GM21576 (cell line): ENCODE data around the gene UBA6.
"Not testable (repeated sequence)": the region's sequence is repeated elsewhere in the genome, so short reads cannot be mapped to it uniquely, and the experiment has no call there.

Experiments
- ATAC-seq: cut with Tn5 transposase; IDR thresholded peaks from one replicate; pipeline ENCODE4 v1.9.1; 2021; ENCODE audit warnings: mild to moderate bottlenecking, moderate library complexity; ENCODE audit not compliant: unreplicated experiment

Gene UBA6

DNA sequence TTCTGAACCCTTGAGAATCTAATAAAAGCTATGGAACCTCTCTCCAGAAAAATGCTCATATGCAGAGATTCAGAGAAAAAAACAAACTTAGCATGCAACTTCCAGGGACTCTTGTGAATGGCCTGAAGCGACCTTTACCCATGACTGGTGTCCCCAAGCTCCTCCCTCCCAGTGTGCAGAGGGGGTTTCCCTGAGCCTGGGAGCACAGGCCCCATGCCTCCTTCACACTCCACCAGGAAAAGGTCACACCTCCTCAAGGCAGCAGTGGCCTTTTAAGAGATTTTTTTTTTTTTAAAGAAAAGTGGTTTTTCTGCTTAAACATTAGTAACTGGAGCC, 13.3 kb upstream of the UBA6 start:
- ATAC-seq, result peak; percentile 74

DNA sequence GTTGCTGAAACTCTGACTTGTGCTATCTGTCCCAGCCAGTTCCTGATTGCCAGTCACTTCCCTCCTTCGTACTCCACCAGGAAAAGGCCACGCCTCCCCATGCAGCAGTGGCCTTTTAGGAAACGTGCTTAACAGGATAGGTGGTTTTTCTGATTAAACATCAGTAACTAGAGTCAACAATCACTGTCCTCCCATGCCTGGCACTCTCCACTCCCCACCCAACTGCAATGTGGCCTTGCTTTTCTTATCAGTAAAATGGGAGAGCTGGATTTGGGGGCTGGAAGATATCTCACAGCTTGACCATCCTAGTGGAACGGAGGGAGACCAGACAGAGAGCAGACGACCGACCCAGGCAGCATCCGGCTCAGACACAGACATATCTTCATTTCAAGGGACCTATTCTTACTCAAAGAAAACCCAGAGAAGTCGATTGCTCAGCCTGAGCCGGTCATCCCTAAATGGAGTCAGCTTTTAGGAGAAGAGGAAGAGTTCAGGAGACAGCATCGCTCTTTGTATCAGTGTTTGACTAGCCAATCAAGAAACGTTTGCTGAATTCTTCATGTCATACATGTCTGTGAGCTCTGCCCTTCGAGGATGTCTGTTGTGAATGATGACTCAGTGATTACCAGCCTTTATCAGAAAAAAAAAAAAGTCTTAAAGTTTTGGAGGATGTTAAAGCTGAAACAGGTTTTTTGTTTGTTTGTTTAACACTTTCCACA, 12.7 kb upstream of the UBA6 start:
- no peak for ATAC-seq

DNA sequence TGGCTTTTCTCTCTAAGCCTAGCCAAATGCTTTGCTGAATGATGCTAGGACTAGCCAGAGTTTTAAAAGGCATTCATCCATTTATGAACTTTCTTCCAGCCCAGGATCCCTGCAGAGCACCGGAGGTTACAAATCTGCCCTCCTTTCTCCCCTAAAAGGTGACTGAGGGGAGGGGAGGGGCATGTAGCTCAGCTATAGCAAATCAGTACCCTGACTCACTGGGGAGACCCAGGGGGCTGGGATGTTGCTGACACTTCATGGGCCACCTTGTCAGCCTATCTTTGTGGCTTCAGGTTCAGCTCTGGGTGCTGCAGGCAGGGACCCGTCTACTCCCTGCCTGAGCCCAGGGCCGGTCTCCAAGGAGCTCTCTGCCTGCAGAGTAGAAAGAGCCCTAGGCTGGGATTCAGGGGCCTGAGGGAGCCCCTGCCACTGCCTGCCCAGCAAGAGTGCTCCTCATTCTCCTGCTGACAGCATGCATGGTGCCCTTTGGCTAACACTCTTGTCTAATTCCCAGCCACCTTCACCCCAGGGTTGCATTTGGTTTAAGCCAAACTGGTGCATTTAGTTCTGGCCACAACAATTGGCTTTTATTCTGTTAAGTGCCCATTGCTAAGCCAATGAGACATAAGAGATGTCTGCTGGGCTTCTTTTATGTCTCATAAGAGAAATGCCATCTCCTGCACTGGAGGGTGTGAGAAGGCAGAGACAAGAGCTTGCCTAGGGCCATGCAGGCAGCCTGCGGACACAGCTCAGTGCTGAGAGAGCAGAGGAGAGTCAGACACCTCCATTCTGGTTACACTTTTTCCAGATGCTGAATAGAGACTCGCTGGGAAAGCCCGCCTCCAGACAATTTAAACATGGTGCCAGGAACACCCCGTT, 11.9 kb upstream of the UBA6 start:
- no peak for ATAC-seq

DNA sequence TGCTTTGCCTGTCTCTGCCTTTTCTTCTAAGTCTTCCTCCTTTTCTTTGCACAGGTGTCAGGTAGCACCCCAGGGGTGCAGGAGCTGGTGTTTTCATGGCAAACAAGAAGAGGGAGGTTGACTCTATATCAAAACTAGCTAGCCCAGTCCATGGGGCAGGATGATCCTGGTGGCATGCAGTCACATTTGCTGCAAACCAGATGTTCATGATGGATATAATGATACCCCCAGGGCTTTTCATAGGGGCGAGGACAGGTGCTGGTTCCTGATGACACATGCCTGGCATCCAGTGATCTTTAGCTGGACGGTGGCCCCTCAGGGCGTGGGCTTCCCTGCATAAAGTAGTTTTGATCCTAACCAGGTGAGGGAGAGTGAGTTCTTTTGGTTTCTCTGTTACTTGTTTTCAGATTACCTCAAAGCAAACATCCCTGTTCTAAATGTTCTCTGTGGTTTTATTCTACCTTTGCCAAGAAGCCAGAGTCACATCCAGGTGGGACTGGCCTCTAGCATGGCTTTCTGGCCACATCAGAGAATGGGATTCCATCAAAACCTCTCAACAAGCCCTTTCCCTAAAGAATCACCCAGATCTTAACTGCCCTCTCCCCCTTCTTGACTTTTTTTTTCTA, 11.2 kb upstream of the UBA6 start:
- no peak for ATAC-seq

DNA sequence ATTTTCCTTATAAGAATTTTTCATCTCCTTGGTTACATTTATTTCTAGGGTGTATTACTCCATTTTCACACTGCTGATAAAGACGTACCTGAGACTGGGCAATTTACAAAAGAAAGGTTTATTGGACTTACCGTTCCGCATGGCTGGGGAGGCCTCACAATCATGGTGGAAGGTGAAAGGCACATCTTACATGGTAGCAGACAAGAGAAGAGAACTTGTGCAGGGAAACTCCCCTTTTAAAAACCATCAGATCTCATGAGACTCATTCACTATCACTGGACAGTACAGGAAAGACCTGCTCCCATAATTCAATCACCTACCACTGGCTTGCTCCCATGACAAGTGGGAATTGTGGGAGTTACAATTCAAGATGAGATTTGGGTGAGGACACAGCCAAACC, 5.7 kb upstream of the UBA6 start:
- not testable (repeated sequence) for ATAC-seq

DNA sequence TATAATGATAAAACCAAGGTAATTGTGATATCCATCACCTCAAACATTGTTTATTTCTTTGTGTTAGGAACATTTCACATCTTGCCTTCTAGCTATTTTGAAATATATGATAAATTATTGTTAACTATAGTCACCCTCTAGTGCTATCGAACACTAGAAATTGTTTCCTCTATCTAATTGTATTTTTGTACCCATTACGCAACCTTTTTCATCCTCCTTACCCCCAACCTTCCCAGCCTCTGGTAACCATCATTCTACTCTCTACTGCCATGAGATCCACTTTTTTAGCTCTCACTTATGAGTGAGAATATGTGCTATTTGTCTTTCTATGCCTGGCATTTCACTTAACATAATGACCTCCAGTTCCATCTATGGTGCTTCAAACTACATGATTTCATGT, 3.9 kb upstream of the UBA6 start:
- ATAC-seq, result no peak

DNA sequence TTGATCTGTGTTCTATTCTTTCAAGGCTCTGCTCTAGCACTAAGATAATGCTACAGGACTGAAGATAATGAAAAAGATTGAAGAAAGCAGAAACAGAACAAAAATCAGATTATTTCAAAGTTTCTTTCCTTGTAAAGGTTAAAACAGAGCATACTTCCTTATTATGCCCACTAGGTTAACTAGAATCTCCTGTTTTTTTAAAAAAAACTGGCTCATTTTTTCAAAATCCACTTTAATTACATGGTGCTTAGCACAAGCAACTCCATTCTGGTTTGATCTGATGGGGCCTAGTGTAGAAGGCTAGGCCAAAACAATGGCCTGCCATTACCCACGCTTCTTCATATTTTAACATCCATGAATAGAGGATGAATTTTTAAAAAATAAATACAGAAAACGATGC, 1.2 kb upstream of the UBA6 start:
- ATAC-seq, result no peak

DNA sequence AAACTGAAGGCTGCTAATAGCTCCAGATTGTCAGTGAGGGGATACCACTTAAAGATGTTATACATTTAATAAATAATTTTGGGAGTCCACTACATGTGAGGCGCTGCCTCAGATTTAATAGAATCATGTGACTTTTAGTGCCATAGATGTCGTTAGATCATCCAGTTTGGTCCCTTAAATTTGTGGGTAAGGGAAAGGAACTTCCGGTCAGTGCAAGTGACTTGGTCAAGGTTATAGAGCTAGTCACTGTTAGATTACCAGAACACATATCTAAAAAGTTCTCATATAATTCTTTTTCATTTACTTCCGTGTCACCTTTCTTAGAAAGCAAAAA, 529 bp upstream of the UBA6 start:
- no peak for ATAC-seq

DNA sequence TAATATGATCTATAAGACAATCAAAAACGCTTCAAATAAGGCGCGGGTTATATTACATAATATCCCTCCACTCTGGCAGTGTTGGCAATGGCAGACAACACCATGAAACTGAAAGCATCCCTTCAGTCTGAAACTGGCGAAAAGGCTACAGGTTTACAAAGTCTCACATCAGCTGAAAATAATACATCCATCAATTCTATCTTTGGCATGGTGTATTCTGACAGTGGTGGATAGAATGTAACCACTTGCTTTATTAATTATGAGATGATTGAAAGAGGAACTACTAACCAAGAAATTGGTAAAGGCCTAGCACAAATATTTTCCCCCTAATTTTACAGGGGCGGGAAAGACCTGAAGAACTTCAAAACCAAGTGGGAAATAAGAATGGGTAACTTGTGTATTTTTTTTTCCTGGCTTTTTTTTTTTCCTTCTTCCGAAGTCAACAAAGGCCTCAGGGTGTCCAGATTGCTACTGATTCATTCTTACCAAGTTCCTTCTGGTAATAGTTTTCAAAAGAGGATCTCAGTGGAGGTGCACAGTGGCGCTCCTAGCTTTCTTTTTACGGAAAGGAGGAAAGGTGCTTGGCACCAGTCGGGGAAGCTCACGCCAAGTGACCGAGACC, 728 bp downstream of the UBA6 start:
- ATAC-seq, result peak; percentile 25

DNA sequence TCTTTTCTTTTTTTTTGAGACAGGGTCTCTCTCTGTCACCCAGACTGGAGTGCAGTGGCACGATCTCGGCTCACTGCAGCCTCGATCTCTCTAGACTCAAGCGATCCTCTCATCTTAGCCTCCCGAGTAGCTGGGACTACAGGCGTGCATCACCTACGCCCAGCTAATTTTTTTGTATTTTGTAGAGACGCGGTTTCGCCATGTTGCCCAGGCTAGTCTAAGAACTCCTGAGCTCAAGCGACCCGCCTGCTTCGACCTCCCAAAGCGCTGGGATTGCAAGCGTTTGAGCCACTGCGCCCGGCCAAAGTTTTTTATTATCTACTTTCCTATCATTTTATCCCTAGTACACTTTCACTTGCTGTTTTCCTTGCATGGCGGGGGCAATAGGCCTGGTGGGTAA, 1.4 kb downstream of the UBA6 start:
- ATAC-seq, result no peak

DNA sequence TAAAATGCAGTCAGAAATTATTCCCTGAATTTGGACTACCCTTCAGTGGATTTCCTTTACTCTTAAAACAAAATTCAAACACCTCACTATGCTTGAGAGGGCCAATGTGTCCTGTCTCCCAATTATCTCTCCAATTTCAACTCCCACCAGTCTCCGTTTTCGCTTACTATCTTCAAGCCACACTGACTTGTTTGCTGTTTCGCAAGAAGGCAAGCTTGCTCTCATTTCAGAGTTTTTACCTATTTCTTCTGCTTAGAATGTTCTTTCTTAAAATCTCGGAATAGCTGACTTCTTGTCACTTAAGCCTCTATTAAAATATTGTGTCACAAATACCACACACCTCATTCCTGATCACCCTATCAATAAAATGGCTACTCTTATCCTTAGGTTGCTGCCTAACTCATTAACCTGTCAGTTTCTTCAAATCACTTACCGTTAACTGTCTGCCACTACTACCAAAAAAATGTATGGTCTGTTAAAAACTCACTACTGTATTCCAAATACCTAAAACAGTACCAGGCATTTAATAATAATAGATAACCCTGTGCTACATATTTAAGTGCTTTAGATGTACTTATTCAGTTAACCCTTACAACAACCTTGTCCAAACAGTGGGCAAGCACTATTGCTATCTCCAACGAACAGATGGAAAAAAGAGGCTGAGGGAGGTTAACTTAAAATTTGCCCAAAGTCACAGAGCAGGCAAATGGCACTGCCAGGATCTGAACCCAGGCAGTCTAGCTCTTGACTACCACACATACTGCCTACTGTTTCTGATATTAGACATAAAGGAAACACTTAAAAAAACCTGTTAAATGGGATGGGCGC, 2.9 kb downstream of the UBA6 start:
- ATAC-seq, result no peak

DNA sequence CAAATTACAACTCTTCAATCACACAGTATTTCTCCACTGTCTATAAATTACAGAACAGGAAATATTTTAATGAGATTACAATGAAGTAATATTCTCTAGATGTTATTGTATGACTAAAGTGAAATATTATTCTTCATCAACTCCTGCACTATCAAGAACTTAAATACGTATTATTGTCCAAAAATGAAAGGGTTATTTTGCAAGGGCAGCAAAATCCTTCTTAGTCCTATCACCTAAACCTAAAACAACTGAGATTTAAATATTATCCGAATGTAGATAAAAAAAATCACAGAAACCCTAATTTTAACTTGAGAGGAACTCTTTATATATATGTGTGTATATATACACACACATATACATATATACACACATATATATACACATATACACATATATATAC, 4.9 kb downstream of the UBA6 start:
- no peak for ATAC-seq

DNA sequence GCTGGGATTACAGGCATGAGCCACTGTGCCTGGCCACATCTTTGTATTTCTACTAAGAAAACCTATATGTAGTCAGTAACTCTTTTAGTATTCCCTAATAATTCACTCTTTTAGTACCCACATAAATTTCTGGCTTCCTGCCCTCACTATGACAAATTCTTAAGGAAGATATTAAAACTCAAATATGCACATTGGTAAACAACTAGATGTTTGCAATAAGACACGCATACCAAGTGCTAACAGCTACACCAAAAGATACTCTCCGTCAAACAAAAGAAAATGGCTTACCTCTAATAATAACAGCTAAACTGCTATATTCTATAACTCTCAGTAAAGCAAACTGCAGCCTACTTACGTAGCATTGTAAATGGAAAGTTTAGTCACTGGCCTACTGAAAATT, 6.3 kb downstream of the UBA6 start:
- ATAC-seq, result no peak

DNA sequence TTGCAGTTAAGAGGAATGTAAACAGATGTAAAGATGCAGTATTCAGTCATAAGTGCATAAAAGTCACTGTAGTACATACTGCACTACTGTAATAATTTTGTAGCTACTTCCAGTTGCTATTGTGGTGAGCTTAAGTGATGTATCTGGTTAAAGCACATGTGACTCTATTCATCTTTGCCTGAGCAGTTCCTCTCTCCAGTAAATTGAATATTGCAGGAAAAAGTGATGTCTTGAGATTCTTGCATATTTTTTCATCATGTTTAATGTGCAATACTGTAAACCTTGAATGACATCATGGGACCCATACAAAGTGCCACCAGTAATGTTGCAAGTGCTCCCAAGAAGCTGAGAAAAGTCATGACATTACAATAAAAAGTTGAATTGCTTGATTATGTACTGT, 9.6 kb downstream of the UBA6 start:
- ATAC-seq, result no peak

DNA sequence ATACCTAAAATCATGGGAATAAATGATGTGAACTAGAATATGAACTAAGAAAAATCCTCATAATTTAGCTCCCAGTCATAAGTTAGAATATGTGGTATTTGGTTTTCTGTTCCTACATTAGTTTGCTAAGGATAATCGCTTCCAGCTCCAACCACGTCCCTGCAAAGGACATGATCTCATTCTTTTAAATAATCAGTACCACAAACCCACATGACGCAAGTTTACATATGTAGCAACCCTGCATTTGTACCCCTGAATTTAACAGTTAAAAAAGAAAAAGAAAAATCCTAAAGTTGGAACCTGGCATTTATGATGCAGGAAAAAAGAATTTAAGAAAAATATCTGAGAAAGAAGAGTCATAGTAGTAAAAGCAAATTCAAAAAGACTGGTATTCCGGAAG, 13.3 kb downstream of the UBA6 start:
- no peak for ATAC-seq

DNA sequence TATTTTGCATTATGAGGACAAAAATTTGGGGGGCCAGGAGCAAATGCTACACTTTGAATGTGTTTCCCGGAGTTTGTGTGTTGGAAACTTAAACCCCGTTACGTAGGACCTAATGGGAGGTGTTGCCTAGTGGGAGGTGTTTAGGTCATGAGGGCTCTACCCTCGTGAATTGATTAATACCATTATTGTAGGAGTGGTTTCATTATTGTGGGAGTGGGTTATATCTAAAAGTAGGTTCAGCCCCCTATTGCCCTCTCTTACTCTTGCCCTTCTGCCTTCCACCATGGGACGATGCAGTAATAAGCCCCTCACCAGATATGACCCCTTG, 15.5 kb downstream of the UBA6 start:
- no peak for ATAC-seq

DNA sequence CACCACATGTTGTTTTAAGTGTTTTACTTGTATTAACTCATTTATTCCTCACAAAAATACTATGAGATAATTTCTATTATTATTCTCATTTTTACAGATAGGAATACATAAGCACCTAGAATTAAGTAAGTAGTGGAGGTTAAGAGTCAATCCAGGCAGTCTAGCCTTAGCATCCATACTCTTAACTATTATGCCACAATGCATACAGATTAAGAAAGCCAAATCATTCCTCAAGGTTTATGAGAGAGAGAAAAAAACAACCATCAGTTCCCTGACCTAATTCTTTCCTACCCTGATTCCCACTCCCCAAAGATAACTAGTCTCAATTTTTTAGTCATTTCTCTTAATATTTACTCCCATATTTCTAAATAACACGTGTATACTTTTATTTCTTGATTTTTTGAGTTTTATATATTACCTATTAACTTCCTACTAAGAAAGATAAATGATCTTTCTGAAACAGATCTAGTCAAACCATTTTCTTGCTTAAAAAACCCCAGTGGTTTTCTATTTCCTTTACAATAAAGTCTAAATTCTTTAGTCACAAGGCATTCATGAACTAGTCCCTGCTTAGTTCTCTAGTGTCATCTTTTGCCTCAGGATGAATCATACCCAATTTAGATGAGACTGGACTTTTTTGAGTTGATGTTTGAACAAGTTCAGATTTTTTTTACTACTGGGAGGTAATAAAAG, 16.0 kb downstream of the UBA6 start:
- no peak for ATAC-seq

DNA sequence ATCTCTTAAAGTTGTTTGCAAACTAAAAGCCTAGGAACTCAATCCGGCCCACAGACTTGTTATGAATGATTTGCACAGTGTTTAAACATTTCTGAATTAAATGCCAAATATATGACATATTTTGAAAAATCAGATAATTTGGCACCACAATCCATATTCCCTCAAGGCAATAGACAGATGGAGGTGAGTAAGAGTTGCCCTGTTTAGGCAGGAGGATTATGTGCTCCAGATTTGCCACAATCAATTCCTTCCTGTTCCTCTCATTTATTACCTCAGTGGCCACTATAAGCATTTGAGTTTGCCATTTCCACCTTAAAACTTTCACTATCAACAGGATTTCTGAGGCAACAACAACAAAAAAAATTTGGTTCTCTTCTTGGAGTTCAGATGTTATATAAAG, 18.7 kb downstream of the UBA6 start:
- no peak for ATAC-seq

DNA sequence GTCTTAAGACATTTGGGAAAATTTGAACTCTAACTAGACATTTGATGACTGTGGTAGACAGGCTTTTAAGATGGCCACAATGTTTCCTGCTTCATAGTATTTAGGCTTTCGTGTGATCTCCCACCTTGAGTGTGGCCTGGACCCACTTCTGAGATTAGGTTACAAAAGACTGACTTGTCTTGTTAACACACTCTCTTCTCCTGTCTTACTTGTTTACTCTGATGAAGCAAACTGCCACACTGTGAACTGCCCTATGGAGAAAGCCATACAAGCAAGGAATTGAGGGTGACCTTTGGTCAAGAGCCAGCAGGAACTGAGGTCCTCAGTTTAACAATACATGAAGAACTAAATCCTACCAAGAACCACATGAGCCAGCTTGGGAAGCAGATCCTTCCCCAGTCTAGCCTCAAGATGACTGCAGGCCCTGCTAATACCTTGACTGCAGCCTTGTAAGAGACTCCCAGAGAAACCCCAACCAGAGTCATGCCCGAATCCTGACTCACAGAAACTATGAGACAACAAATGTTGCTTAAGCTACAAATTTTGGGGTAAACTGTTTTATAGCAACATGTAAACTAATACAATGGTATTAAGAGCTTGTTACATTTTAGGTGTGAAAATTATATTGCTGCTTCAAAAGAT, 20.3 kb downstream of the UBA6 start:
- ATAC-seq, result no peak

DNA sequence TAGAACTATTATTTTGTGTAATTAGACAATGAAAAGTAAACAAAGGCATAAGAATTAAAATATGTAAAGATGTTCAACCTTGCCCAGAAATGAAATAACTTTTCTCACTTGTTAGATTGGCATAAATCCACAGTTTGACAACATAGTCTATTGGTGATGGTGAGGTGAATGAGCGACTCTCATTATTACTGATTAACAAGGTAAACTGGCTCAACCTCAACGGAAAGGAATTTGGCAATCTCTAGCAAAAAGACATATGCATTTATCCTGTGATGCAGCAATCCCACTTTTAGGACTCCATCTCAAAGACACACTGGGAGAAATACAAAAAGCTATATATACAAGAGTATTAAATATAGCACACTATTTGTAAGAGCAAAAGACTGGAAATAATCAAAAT, 22.3 kb downstream of the UBA6 start:
- no peak for ATAC-seq
